Stimulated activated CD4-positive, alpha-beta T cell treated with anti-CD3 and anti-CD28 coated beads, Interleukin-2, amount 100 ng/mL, for 48 hours (primary cell): ENCODE measurements around the gene TENM4.

ENCODE experiments used
- DNase-seq, 2 donors: peaks; one replicate each; pipeline ENCODE4 v3.0.0-alpha.2; 2020

Gene TENM4

GRCh38 chr11:78823588-78823987, 617.2 kb downstream of the TENM4 start:
- no peak for DNase-seq

GRCh38 chr11:78822931-78823423, 617.9 kb downstream of the TENM4 start:
- no peak for DNase-seq

- DNase-seq = no peak
These were observed 619.2 kb downstream of the TENM4 start for GRCh38 chr11:78821371-78822306.

GRCh38 chr11:78820741-78821140, 620.1 kb downstream of the TENM4 start:
- DNase-seq = no peak

DNA sequence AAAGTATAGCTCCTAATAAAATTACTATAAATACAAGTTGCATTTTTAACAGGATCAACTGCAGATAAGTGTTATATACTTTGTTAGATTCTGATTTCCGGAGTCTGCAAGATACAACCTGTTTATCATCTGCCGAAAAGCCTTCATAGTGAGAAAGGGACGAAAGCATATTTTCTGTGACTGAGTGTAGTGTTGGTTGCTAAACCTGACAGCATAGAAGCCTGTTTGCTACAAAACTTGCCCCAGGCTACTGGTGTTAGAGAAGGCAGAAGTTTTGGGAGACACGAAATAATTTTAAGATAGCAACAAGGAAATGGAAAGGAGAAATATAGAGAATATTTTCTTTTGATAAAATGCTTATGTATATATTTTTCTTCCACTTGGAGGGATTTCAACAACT, 622.6 kb downstream of the TENM4 start:
- no peak for DNase-seq

DNA sequence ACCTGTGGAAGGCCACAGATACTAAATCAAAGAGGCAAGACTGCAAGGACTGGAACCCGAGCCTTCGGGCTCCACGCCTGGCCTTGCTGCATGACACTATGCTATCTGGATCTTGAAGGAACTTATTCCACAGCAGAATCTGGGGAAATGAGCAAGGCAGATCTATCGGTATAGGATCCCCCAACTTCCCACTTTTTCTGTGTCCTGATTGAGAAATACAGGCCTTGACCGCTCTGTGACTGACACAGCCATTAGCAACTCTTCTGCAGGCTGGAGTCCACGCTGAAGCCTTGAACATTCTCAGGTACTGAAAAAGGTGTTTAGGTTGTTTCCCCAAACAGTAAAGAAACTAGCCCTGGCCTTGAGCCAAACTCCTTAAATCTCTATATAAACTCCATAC, 625.0 kb downstream of the TENM4 start:
- DNase-seq = no peak

GRCh38 chr11:78812513-78813293, 628.1 kb downstream of the TENM4 start:
- no peak for DNase-seq

DNA sequence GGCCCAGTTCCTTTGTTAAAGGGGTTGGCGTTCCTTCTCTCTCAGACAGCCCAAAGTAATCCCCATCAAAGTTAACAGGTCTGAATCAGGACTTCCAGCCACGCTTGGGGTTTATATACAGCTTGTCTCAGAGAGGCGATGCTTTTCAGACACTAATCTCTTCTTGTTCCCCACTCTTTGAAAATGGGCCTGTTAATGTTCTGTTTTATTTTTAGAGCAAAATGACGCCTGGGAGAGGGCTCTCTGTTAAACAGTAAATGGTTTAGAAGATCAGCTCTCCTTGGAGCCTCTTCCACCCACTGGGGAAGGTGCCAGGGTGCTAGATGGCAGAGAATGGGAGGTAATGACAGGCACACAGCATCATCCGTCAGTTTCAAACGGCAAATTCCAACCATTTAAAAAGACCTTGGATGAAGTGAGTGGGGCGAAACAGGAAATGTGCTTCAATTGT, 630.2 kb downstream of the TENM4 start:
- DNase-seq = no peak

DNA sequence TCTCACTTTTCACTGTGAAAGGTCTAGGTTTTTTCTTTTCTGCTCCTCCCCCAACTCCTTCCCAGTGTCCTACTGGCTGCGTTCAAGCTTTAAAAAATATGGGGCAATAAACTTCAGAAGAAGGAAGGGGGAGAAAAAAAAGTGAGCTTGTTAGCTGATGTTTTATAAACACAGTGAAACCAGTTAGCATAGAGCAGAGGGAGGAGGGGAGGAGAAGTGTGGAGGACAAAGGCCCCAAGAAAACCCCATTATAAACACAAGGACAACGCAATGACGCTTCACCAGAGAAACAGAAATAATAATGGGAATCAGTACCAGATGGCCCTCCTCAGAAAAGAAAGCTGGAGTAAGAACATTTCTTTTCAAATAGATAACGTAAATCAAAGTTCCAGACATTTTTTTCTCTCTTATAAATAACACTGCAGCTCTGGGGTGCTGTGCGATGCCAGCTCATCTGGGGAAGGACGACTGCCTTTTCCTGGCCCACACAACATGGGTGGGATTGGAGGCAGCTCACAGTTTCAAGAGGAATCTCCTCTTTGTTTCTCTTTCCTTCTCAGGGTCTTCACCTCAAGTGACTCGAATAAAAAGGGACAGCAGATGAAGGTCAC, 630.8 kb downstream of the TENM4 start:
- no peak for DNase-seq

DNA sequence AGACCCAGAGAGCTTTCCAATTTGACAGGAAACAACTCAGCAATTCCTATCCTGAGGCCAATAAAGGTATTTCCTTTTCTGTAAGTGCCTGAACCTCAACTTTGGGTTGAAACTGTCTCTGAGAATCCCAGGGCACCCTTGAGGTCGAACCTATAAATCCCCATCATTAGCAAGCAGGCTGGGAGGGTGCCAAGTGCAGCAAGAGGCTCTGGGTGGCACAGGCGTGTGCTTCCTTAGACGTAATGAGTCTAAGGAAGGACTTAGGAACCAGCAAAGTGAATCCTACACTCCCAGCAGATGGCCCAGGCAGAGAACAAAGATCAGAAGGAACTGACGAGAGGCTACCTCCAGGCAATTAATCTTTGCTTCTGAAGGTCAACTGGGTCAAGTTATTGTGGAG, 631.9 kb downstream of the TENM4 start:
- DNase-seq = no peak

- DNase-seq = no peak
These were observed 633.5 kb downstream of the TENM4 start for GRCh38 chr11:78807351-78807750.

DNA sequence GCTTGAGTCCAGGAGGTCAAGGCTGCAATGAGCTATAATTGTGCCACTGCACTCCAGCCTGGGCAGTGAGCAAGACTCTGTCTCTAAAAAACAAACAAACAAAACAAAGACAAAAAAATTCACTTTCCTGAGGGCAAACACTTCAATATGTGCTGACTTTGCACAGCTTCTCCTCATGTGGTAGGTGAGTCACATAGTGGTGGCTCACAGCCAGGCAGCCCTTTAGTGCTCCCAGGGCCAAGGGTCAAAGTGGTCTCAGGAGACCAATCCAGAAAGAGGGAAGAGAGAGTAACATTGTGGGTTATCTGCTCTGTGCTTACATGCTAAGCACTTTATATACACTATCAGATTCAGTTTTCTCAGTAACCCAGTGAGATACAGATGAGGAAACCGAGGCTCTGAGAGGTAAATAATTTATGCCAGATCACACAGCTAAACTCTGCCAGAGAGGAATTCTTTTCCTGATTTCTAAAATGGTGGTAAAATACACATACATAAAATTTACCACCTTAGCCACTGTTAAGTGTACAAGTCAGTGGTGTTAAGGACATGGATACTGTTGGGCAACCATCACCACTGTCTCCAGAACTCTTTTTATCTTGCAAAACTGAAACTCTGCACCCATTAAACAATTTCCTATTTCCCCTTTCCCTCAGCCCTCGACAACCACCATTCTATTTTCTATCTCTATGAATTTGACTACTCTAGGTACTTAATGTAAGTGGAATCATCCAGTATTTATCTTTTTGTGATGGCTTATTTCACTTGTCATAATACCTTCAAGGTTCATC, 634.4 kb downstream of the TENM4 start:
- no peak for DNase-seq

- no peak for DNase-seq
These were observed 635.8 kb downstream of the TENM4 start for GRCh38 chr11:78804991-78805390.

GRCh38 chr11:78803995-78804394, 636.8 kb downstream of the TENM4 start:
- no peak for DNase-seq

DNA sequence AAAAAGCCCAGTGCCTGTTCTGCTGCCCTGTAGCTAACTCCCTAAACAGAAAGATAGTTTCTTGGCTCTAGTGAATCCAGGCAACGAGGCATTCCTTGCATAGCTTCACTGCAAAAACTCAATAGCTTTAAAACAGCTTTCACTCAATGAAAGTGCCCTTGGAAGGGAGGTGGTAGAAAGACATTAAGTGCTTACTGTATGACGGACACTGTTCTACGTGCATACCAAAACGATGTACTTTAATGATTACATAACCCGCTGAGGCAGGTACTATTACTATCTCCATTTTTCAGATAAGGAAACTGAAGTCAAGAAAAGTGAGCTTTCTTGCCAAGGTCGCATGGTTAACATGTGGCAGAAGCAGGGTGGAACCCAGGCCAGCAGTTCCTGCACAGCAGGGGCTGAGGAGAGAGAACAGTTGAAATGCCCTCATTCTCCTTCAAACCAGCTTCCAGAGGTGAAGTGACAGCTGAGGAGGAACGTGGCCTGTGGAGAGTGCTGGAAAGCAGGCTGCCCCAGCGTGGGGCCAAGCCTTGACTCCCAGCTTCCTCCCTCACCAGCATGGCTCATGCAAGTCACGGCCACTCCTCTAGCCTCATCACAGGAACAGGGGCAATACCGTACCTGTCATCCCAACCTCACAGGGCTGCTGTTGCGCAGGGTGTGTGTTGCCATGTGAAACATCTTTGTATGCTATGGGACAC, 638.6 kb downstream of the TENM4 start:
- no peak for DNase-seq

DNA sequence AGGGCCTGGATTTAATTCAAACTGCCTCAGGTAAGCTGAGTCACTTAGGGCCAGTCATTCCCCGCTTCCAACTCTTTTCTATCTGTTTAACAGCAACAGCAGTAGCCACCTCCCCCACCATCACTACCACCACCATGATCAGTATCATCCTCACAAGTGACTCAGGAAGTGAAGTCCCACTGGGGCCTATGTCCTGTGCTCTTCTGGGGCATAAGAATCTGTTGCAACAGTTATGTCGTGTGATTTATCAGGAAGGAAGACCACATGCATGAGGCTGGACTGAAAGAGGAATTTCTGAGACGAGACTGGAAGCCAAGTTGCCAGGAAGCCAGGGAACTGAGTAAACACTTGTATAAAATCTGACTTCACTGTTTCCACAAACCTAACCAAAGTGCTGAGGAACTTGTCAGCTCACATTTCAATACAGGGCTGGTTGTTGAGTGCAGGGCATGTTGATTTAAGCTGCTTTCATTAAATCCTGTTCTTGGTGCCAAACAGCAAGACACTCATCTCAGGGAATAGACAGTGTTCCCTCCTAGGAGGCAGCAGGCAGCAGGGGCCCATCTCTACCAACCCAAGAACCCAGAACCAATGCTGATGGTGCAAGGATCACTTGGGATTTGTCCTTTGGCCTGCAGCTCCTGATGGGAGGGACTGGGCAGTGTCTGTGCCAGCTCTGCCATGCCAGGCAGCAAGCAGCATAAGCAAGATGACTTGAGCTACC, 639.5 kb downstream of the TENM4 start:
- no peak for DNase-seq

GRCh38 chr11:78800756-78801155, 640.1 kb downstream of the TENM4 start:
- no peak for DNase-seq

DNA sequence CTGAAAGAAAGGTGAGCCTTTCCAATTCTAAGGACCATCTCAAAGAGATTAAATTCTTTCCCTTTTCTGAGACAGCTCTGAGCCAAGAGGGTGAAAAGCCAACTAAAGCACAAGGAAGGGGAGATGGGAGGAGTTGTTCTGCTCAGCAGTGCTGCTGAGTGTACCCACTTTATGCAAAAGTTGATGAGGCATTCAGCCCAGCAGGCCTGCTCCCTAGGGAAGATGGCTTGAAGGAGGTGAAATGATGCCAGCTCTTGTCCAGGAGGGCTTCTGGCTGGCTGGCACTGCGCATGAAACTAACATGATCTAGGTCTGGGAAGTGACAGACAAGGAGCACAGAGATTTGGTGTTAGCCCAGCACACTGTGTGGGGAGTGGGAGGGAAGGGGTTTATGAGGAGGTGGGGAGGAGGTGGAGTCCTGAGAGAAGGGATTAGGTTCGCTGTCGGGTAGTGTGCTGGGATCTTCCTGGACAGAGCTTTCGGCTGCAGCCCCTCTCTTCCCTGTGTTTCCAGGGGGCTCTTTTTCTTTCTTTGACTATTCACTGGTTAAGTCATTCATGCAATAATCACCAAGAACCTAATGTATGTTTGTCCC, 640.6 kb downstream of the TENM4 start:
- DNase-seq = no peak

DNA sequence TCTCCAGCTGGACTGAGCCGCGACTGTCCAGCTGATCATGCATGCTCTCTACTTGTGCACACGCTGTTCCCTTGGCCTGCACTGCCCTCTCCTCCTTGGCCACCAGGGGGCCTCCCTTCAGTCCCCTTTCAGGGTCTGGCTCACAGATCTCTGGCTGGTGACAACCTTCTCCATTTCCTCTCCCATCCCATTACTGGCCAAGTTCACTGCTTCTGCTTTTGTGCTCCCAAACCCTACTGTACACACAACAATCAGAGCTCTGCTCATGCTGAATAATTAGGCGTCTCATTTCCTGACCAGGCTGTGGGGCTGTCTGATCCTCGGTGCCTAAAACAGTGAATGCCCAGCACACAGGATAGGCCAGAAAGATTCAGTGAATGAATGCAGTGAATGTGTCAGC, 642.2 kb downstream of the TENM4 start:
- peak; percentile 30 to 38 for DNase-seq

DNA sequence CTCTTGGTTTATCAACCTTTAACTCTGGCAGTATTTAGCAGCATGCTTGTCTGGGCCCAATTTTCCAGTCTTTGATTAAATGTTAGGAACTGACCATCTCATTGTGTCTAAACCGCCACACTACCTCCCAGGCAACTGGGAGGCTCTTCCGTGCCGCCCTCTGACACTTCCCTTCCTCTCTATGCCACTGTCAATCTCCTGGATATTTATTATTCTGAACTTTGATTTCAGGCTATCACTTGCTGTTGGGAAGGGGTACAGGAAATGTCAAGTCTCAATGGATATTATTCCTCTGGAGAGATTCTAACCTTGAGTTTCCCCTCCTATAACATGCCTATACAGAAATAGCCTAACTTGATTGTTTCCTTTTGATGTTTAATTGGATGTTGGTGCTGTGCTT, 643.3 kb downstream of the TENM4 start:
- DNase-seq = no peak

GRCh38 chr11:78796956-78797355, 643.9 kb downstream of the TENM4 start:
- no peak for DNase-seq
